22Rv1 (cell line): ENCODE data around the gene SWT1.

Experiments used
- CTCF ChIP-seq: fragments of 450-650 bp; IDR thresholded peaks from 2 replicates; pipeline ENCODE4 v1.5.1; 2017; ENCODE audit warnings: mild to moderate bottlenecking
- ZFX ChIP-seq: fragments of 450-650 bp; IDR thresholded peaks from 2 replicates; pipeline ENCODE4 v1.6.1; 2017; ENCODE audit warnings: antibody characterized with exemption, borderline replicate concordance

- TF ChIP-seq CTCF (no peak), ZFX (no peak)
These were observed 160.9 kb downstream of the SWT1 start for GRCh38 chr1:185317886-185318310.
